Fibroblast of lung (primary cell): ENCODE measurements around the gene DCXR.

Source experiments
- CTCF ChIP-seq, 2 donors: IDR thresholded peaks in 1 of 2; conservative IDR thresholded peaks in 1 of 2; 1 replicate in 1 of 2; 2 replicates in 1 of 2; pipeline ENCODE4 v1.5.1; 2011 to 2012; ENCODE audit warnings: low read length in 2 of 2, control low read depth in 1 of 2, inconsistent platforms in 1 of 2, low read depth in 1 of 2, mild to moderate bottlenecking in 1 of 2
- EZH2 ChIP-seq: IDR thresholded peaks from 2 replicates; pipeline ENCODE4 v1.5.1; 2012; ENCODE audit warnings: low read length, control low read depth, mild to moderate bottlenecking; ENCODE audit errors: missing control alignments

GRCh38 chr17:81998212-81998611 is 39.3 kb downstream of the DCXR start:
- TF ChIP-seq CTCF (conservative IDR thresholded peaks at IDR 0.05 in 1 of 2, IDR thresholded peaks at IDR 0.05 in 1 of 2; ENCODE audit: low read depth in 1 of 2, low read length in 2 of 2): no peak
- TF ChIP-seq EZH2: no peak
